H1 (cell line): ENCODE data around the gene SH3BP2. TPM values are rescaled to one million over a fixed set of nuclear protein-coding genes. Genes with fewer than 3 reads are reported as not detected.

Experiments used
- polyA plus RNA-seq, 7 experiments: library from polyadenylated mRNA; depleted of rRNA in 3 of 7; stranded (reverse) in 5 of 7; unstranded in 2 of 7; fragments of >200 nt in 5 of 7; fragments of 200-250 nt in 2 of 7; gene quantifications; 1 replicate in 5 of 7; 2 replicates in 1 of 7; 4 replicates in 1 of 7; pipeline versions ENCODE4 v1.2.1 to v1.2.3, GENCODE V29; 2011 to 2013; ENCODE audit warnings: missing spikeins in 2 of 7, mixed read lengths in 2 of 7
- total RNA-seq: library from RNA; stranded (reverse); fragmentation: NEBNext Ultra II Directional; extraction: Animal tissue kit (Norgen Biotek cat#: 25700); gene quantifications from 2 replicates; pipeline ENCODE4 v1.2.1, GENCODE V29; 2021
- TF ChIP-seq, protein P1 (sequence below): IDR thresholded peaks from 2 replicates; pipeline ENCODE4 v1.6.1; 2011; ENCODE audit warnings: low read length, improper control_type of control experiment
- TF ChIP-seq, protein P2 (sequence below): IDR thresholded peaks from 2 replicates; pipeline ENCODE4 v1.6.1; 2012; ENCODE audit warnings: inconsistent platforms

Gene SH3BP2
- total and polyA plus RNA-seq, 2 of the 8 experiments (the other 6 are each of a cell fraction or from before 2014, with no cell fraction given) = 27.4 to 31.4 TPM

- TF ChIP-seq, protein P1, sequence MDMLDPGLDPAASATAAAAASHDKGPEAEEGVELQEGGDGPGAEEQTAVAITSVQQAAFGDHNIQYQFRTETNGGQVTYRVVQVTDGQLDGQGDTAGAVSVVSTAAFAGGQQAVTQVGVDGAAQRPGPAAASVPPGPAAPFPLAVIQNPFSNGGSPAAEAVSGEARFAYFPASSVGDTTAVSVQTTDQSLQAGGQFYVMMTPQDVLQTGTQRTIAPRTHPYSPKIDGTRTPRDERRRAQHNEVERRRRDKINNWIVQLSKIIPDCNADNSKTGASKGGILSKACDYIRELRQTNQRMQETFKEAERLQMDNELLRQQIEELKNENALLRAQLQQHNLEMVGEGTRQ = no peak
- TF ChIP-seq, protein P2, sequence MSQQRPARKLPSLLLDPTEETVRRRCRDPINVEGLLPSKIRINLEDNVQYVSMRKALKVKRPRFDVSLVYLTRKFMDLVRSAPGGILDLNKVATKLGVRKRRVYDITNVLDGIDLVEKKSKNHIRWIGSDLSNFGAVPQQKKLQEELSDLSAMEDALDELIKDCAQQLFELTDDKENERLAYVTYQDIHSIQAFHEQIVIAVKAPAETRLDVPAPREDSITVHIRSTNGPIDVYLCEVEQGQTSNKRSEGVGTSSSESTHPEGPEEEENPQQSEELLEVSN = no peak
- TF ChIP-seq, all 59 proteins: peak for 0
Measured at GRCh38 chr4:2874861-2875260, 82.0 kb downstream of the SH3BP2 start (continued).
